Keratinocyte (primary cell): Measurements from ENCODE around the gene ADI1. TPM values are rescaled to one million over a fixed set of nuclear protein-coding genes. Genes with fewer than 3 reads are reported as not detected.

Experiments used
- DNase-seq: peaks from one replicate; pipeline ENCODE4 v3.0.0-alpha.2; 2011; ENCODE audit warnings: low read depth, missing footprints, low spot score
- FAIRE-seq: peaks from 2 replicates; lab custom pipeline; 2011; peaks lifted over from hg19 to GRCh38; lab: Jason Lieb, UNC
- H2AFZ ChIP-seq: 2 replicates; pipeline ENCODE4 v1.6.0; 2012; ENCODE audit warnings: low read length, control low read depth, inconsistent platforms; ENCODE audit not compliant: control insufficient read depth
- H3K27ac ChIP-seq: 2 replicates; pipeline ENCODE4 v1.5.1; 2011; ENCODE audit warnings: low read length; ENCODE audit not compliant: control insufficient read depth, insufficient read depth
- H3K27me3 ChIP-seq: 3 replicates; pipeline ENCODE4 v1.6.0; 2011; ENCODE audit warnings: low read length; ENCODE audit not compliant: control insufficient read depth, insufficient read depth; ENCODE audit errors: extremely low read depth
- H3K36me3 ChIP-seq, 2 experiments: 2 replicates in 1 of 2; 3 replicates in 1 of 2; pipeline ENCODE4 v1.5.1; 2011; ENCODE audit warnings: low read length in 2 of 2, mild to moderate bottlenecking in 1 of 2; ENCODE audit not compliant: control insufficient read depth in 2 of 2, insufficient read depth in 2 of 2; ENCODE audit errors: extremely low read depth in 1 of 2
- H3K4me1 ChIP-seq: 3 replicates; pipeline ENCODE4 v1.5.1; 2011; ENCODE audit warnings: low read length; ENCODE audit not compliant: control insufficient read depth, insufficient read depth; ENCODE audit errors: extremely low read depth
- H3K4me2 ChIP-seq: 3 replicates; pipeline ENCODE4 v1.6.0; 2011; ENCODE audit warnings: low read depth, low read length; ENCODE audit not compliant: control insufficient read depth, insufficient read depth; ENCODE audit errors: extremely low read depth
- H3K4me3 ChIP-seq, 3 experiments: fragments of 200-600 bp in 1 of 3; sonication (generic) in 1 of 3; 2 replicates in 2 of 3; 3 replicates in 1 of 3; pipeline ENCODE4 v1.5.1; 2011 to 2016; ENCODE audit warnings: low read length in 3 of 3, mild to moderate bottlenecking in 3 of 3, control low read depth in 2 of 3, inconsistent platforms in 1 of 3, low read depth in 1 of 3, mixed read lengths in 1 of 3, mixed run types in 1 of 3, moderate library complexity in 1 of 3; ENCODE audit not compliant: control insufficient read depth in 2 of 3, insufficient read depth in 2 of 3; ENCODE audit errors: extremely low read depth in 1 of 3
- H3K79me2 ChIP-seq: 2 replicates; pipeline ENCODE4 v1.6.0; 2012; ENCODE audit warnings: low read length; ENCODE audit not compliant: control insufficient read depth, insufficient read depth
- H3K9ac ChIP-seq: 3 replicates; pipeline ENCODE4 v1.6.0; 2011; ENCODE audit warnings: low read length; ENCODE audit not compliant: control insufficient read depth, insufficient read depth; ENCODE audit errors: extremely low read depth
- H3K9me1 ChIP-seq: 3 replicates; pipeline ENCODE4 v1.6.0; 2011; ENCODE audit warnings: low read length; ENCODE audit not compliant: control insufficient read depth, insufficient read depth; ENCODE audit errors: extremely low read depth
- H3K9me3 ChIP-seq: 2 replicates; pipeline ENCODE4 v1.5.1; 2012; ENCODE audit warnings: low read depth, low read length; ENCODE audit not compliant: control insufficient read depth
- H4K20me1 ChIP-seq: 3 replicates; pipeline ENCODE4 v1.6.0; 2011; ENCODE audit warnings: low read length; ENCODE audit not compliant: control insufficient read depth, insufficient read depth; ENCODE audit errors: extremely low read depth
- CTCF ChIP-seq, 3 experiments: IDR thresholded peaks in 1 of 3; conservative IDR thresholded peaks in 1 of 3; optimal IDR thresholded peaks in 1 of 3; 2 replicates in 2 of 3; 3 replicates in 1 of 3; pipeline versions ENCODE3 to v1.5.1; 2011; ENCODE audit warnings: low read length in 3 of 3, mild to moderate bottlenecking in 3 of 3, moderate library complexity in 2 of 3, control low read depth in 1 of 3, inconsistent platforms in 1 of 3; ENCODE audit not compliant: insufficient read depth in 2 of 3; ENCODE audit errors: extremely low read depth in 1 of 3
- EZH2 ChIP-seq: IDR thresholded peaks from one replicate; pipeline ENCODE4 v1.6.1; 2012; ENCODE audit warnings: inconsistent platforms, mild to moderate bottlenecking, low read length, moderate library complexity
- dilution Hi-C: fragments of 300-500 bp; cut with MboI; formaldehyde crosslinking; loops from one replicate; pipeline ENCODE4 v1.7.0; 2020; ENCODE audit warnings: low sequenced_read_pairs; ENCODE audit not compliant: extremely low pct_ligation_motif_present
- polyA plus RNA-seq, 5 experiments: library from polyadenylated mRNA; depleted of rRNA in 3 of 5; stranded (reverse) in 3 of 5; stranded (forward) in 1 of 5; unstranded in 1 of 5; fragments of >200 nt; gene quantifications; 1 replicate in 1 of 5; 2 replicates in 3 of 5; 3 replicates in 1 of 5; pipeline versions ENCODE4 v1.2.1 to v1.2.3, GENCODE V29; 2011 to 2012; ENCODE audit warnings: missing spikeins in 2 of 5, low read depth in 1 of 5, low replicate concordance in 1 of 5

Gene ADI1
- polyA plus RNA-seq, 1 donor (not counting 4 experiments of a cell fraction or from before 2014, with no cell fraction given): 47.4 TPM

- Histone ChIP-seq H2AFZ (no peak overlapping the region), H3K36me3 (peaks cover 8 to 24% of the 10 kb centered on the region in 2 experiments), H3K27ac (no peak overlapping the region), H3K79me2 (peaks cover 8% of the 10 kb centered on the region), H3K4me3 (no peak overlapping the region), H4K20me1 (no peaks in the 10 kb centered on the region), H3K9me3 (no peaks in the 10 kb centered on the region), H3K9me1 (no peaks in the 10 kb centered on the region), H3K4me1 (no peaks in the 10 kb centered on the region), H3K4me2 (no peak overlapping the region), H3K27me3 (no peaks in the 10 kb centered on the region), H3K9ac (no peak overlapping the region)
- FAIRE-seq: no peak
- no peak for DNase-seq
- dilution Hi-C loops: no loop called here
- no peak for TF ChIP-seq CTCF (optimal IDR thresholded peaks at IDR 0.05 in 1 of 3, IDR thresholded peaks at IDR 0.05 in 1 of 3, conservative IDR thresholded peaks at IDR 0.05 in 1 of 3; ENCODE audit: extremely low read depth in 1 of 3, insufficient read depth in 2 of 3, low read length in 3 of 3)
- TF ChIP-seq EZH2: no peak
Measured at GRCh38 chr2:3503483-3503882, 15.8 kb downstream of the ADI1 start.

GRCh38 chr2:3503046-3503445 is 16.3 kb downstream of the ADI1 start:
- H3K27ac ChIP-seq: no peak overlapping the region
- no peak overlapping the region for H3K4me2 ChIP-seq
- H3K9ac ChIP-seq: no peak overlapping the region
- H3K27me3 ChIP-seq: no peaks in the 10 kb centered on the region
- H3K9me1 ChIP-seq: no peaks in the 10 kb centered on the region
- H3K9me3 ChIP-seq: no peaks in the 10 kb centered on the region
- TF ChIP-seq EZH2: no peak
- H4K20me1 ChIP-seq: no peaks in the 10 kb centered on the region
- DNase-seq: no peak
- dilution Hi-C loops: no loop called here
- no peak overlapping the region for H3K4me3 ChIP-seq
- no peak for FAIRE-seq
- H3K36me3 ChIP-seq: peaks cover 10 to 26% of the 10 kb centered on the region in 2 experiments
- H3K79me2 ChIP-seq: peaks cover 8% of the 10 kb centered on the region
- H3K4me1 ChIP-seq: no peaks in the 10 kb centered on the region
- no peak overlapping the region for H2AFZ ChIP-seq

- Histone ChIP-seq H3K4me2 (no peak overlapping the region), H3K9me1 (no peaks in the 10 kb centered on the region), H3K27ac (no peak overlapping the region), H4K20me1 (no peaks in the 10 kb centered on the region), H3K36me3 (peaks cover 10 to 26% of the 10 kb centered on the region in 2 experiments), H3K9ac (no peak overlapping the region), H3K4me1 (no peaks in the 10 kb centered on the region), H3K27me3 (no peaks in the 10 kb centered on the region), H3K9me3 (no peaks in the 10 kb centered on the region), H3K79me2 (peaks cover 8% of the 10 kb centered on the region), H2AFZ (no peak overlapping the region), H3K4me3 (no peak overlapping the region)
- FAIRE-seq (no peak), DNase-seq (no peak)
- TF ChIP-seq CTCF (optimal IDR thresholded peaks at IDR 0.05 in 1 of 3, IDR thresholded peaks at IDR 0.05 in 1 of 3, conservative IDR thresholded peaks at IDR 0.05 in 1 of 3; ENCODE audit: extremely low read depth in 1 of 3, insufficient read depth in 2 of 3, low read length in 3 of 3) (no peak), EZH2 (no peak)
- dilution Hi-C loops: no loop called here
Measured at GRCh38 chr2:3500326-3500899, 18.9 kb downstream of the ADI1 start.
